ENCODE data around the gene ZC3H10. TPM values are rescaled to one million over a fixed set of nuclear protein-coding genes. Genes with fewer than 3 reads are reported as not detected.
A peak's percentile ranks its signal among the peaks of the same experiment; 100 is the strongest.

The ZC3H10 gene
- total and polyA plus RNA-seq, 2 of the 13 experiments (the other 11 are each of a cell fraction or from before 2014, with no cell fraction given): 0.70 to 2.3 TPM

DNA sequence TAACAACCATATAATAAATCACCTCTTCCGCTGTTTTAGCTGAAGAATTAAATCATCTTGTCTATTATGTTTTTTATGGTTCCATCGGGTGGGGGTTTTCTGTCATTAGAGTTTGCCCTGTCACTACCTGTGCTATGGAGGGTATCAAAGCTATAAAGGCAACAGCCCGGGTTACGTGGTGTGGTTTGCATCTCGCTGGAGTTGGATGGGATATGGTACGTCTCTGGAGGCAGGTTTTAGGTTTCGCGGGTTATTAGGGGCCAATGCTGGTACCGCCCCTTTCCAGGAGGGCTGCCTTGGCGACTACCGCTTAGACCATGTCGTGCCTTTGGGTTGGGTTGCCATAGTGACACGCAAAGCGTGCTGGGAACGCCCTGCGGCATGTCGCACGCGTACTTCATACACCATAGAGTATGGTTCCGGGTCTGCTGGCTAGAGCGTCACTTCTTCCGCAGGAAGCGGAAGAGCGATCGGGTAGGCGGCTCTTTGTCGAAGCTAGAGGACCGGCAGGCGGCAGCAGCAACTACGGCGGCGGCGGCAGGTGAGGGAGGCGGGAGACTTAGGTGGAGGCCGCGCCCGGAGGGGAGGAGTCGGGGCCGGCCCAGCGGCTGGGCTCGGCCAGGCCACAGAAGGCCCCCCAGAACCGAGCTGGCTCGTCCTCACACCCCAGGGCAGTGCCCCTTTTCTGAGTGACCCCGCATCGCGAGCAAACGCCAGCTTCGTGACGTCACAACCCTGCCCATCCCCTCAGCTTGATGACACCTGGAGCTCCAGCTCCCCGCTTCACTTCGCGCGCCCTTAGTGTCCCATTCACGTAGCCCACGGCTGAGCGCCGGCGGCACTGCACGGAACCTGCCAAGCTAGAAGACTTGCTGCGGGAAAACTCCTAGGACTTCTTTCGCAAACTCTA lies at the start of gene ZC3H10 (continued):
- TF ChIP-seq MTF1 (CRISPR knock-in tag; IDR thresholded peaks at IDR 0.05) (no peak), ZMYM2 (CRISPR knock-in tag; IDR thresholded peaks at IDR 0.05) (no peak), ZSCAN12 (CRISPR knock-in tag; IDR thresholded peaks at IDR 0.05) (no peak), FOXK2 (IDR thresholded peaks at IDR 0.05) (peak; percentile 75; the same call in 1 of the 2 replicates), RARG (CRISPR knock-in tag; IDR thresholded peaks at IDR 0.05; ENCODE audit: low read depth) (no peak), IRX3 (CRISPR knock-in tag; IDR thresholded peaks at IDR 0.05; ENCODE audit: borderline replicate concordance, low read depth) (no peak; the same call in 1 of the 2 replicates), SP140L (CRISPR knock-in tag; IDR thresholded peaks at IDR 0.05; ENCODE audit: borderline replicate concordance) (no peak), POLR2AphosphoS5 (IDR thresholded peaks at IDR 0.05; ENCODE audit: low read depth, low read length) (peak; percentile 95), FOXA1 (IDR thresholded peaks at IDR 0.05) (no peak), FOXA1 (CRISPR knock-in tag; IDR thresholded peaks at IDR 0.05) (peak; percentile 45; the same call in 1 of the 2 replicates), ZSCAN20 (CRISPR knock-in tag; IDR thresholded peaks at IDR 0.05; ENCODE audit: borderline replicate concordance) (no peak), CEBPB (IDR thresholded peaks at IDR 0.05; ENCODE audit: borderline replicate concordance, low read depth, low read length) (no peak), MBD4 (IDR thresholded peaks at IDR 0.05; ENCODE audit: borderline replicate concordance, low read length) (no peak)
- TF ChIP-seq, protein P1, sequence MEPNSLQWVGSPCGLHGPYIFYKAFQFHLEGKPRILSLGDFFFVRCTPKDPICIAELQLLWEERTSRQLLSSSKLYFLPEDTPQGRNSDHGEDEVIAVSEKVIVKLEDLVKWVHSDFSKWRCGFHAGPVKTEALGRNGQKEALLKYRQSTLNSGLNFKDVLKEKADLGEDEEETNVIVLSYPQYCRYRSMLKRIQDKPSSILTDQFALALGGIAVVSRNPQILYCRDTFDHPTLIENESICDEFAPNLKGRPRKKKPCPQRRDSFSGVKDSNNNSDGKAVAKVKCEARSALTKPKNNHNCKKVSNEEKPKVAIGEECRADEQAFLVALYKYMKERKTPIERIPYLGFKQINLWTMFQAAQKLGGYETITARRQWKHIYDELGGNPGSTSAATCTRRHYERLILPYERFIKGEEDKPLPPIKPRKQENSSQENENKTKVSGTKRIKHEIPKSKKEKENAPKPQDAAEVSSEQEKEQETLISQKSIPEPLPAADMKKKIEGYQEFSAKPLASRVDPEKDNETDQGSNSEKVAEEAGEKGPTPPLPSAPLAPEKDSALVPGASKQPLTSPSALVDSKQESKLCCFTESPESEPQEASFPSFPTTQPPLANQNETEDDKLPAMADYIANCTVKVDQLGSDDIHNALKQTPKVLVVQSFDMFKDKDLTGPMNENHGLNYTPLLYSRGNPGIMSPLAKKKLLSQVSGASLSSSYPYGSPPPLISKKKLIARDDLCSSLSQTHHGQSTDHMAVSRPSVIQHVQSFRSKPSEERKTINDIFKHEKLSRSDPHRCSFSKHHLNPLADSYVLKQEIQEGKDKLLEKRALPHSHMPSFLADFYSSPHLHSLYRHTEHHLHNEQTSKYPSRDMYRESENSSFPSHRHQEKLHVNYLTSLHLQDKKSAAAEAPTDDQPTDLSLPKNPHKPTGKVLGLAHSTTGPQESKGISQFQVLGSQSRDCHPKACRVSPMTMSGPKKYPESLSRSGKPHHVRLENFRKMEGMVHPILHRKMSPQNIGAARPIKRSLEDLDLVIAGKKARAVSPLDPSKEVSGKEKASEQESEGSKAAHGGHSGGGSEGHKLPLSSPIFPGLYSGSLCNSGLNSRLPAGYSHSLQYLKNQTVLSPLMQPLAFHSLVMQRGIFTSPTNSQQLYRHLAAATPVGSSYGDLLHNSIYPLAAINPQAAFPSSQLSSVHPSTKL (CRISPR knock-in tag; IDR thresholded peaks at IDR 0.05): peak; percentile 65
- TF ChIP-seq, protein P2, sequence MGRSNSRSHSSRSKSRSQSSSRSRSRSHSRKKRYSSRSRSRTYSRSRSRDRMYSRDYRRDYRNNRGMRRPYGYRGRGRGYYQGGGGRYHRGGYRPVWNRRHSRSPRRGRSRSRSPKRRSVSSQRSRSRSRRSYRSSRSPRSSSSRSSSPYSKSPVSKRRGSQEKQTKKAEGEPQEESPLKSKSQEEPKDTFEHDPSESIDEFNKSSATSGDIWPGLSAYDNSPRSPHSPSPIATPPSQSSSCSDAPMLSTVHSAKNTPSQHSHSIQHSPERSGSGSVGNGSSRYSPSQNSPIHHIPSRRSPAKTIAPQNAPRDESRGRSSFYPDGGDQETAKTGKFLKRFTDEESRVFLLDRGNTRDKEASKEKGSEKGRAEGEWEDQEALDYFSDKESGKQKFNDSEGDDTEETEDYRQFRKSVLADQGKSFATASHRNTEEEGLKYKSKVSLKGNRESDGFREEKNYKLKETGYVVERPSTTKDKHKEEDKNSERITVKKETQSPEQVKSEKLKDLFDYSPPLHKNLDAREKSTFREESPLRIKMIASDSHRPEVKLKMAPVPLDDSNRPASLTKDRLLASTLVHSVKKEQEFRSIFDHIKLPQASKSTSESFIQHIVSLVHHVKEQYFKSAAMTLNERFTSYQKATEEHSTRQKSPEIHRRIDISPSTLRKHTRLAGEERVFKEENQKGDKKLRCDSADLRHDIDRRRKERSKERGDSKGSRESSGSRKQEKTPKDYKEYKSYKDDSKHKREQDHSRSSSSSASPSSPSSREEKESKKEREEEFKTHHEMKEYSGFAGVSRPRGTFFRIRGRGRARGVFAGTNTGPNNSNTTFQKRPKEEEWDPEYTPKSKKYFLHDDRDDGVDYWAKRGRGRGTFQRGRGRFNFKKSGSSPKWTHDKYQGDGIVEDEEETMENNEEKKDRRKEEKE (IDR thresholded peaks at IDR 0.05): no peak
- TF ChIP-seq, protein P3, sequence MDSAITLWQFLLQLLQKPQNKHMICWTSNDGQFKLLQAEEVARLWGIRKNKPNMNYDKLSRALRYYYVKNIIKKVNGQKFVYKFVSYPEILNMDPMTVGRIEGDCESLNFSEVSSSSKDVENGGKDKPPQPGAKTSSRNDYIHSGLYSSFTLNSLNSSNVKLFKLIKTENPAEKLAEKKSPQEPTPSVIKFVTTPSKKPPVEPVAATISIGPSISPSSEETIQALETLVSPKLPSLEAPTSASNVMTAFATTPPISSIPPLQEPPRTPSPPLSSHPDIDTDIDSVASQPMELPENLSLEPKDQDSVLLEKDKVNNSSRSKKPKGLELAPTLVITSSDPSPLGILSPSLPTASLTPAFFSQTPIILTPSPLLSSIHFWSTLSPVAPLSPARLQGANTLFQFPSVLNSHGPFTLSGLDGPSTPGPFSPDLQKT (CRISPR knock-in tag; IDR thresholded peaks at IDR 0.05; ENCODE audit: borderline replicate concordance): no peak; the same call in 1 of the 2 replicates
- TF ChIP-seq, protein P4, sequence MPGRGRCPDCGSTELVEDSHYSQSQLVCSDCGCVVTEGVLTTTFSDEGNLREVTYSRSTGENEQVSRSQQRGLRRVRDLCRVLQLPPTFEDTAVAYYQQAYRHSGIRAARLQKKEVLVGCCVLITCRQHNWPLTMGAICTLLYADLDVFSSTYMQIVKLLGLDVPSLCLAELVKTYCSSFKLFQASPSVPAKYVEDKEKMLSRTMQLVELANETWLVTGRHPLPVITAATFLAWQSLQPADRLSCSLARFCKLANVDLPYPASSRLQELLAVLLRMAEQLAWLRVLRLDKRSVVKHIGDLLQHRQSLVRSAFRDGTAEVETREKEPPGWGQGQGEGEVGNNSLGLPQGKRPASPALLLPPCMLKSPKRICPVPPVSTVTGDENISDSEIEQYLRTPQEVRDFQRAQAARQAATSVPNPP (CRISPR knock-in tag; IDR thresholded peaks at IDR 0.05): peak; percentile 66; the same call in 1 of the 2 replicates
- TF ChIP-seq, protein P5, sequence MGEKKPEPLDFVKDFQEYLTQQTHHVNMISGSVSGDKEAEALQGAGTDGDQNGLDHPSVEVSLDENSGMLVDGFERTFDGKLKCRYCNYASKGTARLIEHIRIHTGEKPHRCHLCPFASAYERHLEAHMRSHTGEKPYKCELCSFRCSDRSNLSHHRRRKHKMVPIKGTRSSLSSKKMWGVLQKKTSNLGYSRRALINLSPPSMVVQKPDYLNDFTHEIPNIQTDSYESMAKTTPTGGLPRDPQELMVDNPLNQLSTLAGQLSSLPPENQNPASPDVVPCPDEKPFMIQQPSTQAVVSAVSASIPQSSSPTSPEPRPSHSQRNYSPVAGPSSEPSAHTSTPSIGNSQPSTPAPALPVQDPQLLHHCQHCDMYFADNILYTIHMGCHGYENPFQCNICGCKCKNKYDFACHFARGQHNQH (CRISPR knock-in tag; IDR thresholded peaks at IDR 0.05): peak; percentile 95

Measured in HepG2 (cell line).